ENCODE measurements around the gene PREX1.
A peak's percentile ranks its signal among the peaks of the same experiment; 100 is the strongest.
"Not testable (repeated sequence)": the region's sequence is repeated elsewhere in the genome, so short reads cannot be mapped to it uniquely, and the experiment has no call there.

The PREX1 gene, protein sequence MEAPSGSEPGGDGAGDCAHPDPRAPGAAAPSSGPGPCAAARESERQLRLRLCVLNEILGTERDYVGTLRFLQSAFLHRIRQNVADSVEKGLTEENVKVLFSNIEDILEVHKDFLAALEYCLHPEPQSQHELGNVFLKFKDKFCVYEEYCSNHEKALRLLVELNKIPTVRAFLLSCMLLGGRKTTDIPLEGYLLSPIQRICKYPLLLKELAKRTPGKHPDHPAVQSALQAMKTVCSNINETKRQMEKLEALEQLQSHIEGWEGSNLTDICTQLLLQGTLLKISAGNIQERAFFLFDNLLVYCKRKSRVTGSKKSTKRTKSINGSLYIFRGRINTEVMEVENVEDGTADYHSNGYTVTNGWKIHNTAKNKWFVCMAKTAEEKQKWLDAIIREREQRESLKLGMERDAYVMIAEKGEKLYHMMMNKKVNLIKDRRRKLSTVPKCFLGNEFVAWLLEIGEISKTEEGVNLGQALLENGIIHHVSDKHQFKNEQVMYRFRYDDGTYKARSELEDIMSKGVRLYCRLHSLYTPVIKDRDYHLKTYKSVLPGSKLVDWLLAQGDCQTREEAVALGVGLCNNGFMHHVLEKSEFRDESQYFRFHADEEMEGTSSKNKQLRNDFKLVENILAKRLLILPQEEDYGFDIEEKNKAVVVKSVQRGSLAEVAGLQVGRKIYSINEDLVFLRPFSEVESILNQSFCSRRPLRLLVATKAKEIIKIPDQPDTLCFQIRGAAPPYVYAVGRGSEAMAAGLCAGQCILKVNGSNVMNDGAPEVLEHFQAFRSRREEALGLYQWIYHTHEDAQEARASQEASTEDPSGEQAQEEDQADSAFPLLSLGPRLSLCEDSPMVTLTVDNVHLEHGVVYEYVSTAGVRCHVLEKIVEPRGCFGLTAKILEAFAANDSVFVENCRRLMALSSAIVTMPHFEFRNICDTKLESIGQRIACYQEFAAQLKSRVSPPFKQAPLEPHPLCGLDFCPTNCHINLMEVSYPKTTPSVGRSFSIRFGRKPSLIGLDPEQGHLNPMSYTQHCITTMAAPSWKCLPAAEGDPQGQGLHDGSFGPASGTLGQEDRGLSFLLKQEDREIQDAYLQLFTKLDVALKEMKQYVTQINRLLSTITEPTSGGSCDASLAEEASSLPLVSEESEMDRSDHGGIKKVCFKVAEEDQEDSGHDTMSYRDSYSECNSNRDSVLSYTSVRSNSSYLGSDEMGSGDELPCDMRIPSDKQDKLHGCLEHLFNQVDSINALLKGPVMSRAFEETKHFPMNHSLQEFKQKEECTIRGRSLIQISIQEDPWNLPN (N-terminal part only)

GRCh38 chr20:48827855-48828733 lies at the start of gene PREX1:
Gene PREX1, minus strand, starts transcription at chr20:48827999. Its CDS starts 139 bp downstream, at chr20:48827860.
- peak; percentile 71 for DNase-seq

DNA sequence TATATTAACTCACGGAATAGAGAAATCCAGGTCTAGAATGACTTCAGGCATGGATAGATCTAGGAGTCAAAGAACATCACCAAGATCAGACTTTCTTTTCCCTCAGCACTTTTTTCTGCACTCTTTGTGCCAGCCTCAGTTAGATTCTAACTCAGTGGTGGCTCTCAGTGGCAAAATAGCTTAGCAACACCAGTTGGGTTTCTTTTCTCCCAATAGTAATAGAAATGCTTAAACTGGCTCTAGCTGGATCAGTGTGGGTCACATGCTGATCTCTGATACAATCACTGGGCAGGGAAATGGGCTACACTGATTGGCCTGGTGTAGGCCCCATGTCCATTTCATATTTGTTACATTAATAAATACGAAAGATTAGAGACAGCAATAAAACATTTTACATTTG lies 49.5 kb upstream of the PREX1 start:
- DNase-seq = no peak

DNA sequence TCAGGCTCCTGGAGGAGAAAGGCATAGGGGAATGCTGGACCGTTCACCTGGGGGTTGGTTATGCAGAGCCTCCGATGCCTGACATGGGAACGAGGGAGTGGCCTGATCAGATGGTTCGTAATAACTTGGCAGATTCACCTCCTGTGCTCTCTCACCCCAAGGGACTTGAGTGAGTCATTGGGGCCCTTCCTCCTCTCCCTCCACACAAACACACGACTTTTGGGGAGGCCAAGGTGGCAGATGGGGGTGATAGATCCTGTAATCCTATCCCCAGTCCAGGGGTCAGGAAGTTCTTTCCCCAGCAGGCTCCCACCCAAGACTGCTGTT lies 48.1 kb upstream of the PREX1 start:
- DNase-seq = no peak

- DNase-seq = no peak
These were observed 47.6 kb upstream of the PREX1 start for GRCh38 chr20:48875233-48875913.

DNA sequence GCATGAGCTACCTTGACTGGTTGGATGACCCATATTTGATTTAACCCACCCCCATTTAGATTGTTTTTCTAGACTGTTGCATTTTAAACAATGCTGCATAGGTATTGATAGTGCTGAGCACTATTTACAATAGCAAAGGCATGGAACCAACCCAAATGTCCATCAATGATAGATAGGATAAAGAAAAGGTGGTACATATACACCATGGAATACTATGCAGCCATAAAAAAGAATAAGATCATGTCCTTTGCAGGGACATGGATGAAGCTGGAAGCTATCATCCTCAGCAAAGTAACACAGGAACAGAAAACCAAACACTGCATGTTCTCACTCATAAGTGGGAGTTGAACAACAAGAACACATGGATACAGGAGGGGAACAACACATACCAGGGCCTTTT lies 41.6 kb upstream of the PREX1 start:
- DNase-seq = not testable (repeated sequence)

DNA sequence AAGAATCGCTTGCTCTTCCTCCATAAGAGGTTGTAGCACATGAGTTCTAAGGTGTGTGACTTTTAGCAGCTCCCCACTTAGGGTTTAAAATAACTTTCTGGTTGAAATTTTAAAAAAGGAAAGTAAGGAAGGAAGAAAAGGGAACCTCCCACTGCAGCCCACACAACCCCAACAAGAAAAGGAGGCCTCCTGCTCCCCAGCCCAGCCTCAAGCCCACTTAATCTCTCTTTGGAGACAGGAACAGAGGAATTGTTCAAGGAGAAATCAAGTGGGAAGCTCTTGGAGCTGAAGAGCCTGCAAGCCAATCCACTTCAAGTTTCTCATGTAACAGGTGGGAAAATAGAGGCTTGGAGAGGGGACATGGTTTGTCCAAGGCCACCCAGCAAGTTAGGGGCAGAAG lies 39.1 kb upstream of the PREX1 start:
- no peak for DNase-seq

DNA sequence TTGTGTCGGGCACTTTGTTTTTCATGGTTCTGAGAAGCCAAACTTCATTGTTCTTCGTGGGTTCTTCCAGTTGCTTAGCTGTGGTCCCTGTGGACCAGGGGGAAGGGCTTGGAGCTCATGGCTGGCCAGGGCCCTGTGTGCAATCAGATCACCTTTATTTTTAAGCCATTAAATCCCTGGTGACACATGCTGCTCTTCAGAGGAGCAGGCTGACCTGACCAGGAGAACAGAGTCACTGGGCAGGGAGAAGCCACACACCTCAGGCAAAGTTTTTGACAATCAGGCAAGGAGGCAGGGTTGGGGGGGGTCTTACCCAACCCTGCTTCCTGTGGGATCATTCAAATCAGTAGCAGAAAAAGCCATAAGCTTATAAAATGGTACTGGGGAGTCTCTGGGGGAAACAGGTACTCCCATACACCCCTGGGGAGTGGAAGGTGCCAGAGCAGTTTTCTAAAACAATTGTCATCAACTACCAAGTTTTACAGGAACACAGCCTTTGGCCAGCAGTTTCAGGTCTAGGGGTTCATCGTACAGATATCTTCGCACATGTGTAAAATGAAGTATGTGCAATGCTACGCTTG lies 37.0 kb upstream of the PREX1 start:
- DNase-seq = no peak

DNA sequence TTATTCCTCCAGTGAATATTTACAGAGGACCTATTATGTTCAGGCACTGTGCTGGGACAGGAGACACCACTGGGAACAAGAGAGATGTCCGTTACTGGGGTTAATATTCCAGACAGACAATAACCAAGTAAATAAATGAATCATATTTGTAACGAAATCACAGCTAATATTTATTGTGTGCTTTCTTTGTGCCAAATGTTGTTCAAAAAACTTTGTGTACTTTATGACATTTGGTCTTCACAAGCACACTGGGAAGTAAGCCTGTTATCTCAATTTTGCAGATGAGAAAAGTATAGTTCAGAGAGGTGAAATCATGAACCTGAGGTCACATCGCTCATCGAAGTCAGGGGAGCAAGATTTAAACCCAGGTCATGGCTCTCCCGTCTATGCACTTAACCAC lies 36.5 kb upstream of the PREX1 start:
- no peak for DNase-seq

- DNase-seq = no peak
These were observed 34.5 kb upstream of the PREX1 start for GRCh38 chr20:48862279-48862678.

DNA sequence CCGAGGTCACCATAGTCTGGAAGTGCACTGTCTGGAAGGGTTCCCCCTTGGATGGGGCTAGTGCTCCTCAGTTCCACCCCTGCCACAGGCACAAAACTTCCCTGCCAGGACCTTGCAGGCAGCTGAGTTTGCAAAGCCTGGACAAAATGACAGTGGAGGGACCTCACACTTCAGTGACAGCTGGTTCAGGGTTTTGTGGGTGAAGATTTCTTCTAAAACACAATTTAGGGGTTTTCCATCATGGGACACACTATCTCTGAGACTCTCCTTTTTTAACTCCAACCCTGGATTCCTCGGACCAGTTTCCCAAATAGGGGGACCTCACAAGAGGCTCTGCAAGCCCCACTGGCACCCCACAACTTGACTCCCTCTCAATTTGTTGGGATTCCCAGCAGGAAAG lies 33.6 kb upstream of the PREX1 start:
- DNase-seq = no peak

DNA sequence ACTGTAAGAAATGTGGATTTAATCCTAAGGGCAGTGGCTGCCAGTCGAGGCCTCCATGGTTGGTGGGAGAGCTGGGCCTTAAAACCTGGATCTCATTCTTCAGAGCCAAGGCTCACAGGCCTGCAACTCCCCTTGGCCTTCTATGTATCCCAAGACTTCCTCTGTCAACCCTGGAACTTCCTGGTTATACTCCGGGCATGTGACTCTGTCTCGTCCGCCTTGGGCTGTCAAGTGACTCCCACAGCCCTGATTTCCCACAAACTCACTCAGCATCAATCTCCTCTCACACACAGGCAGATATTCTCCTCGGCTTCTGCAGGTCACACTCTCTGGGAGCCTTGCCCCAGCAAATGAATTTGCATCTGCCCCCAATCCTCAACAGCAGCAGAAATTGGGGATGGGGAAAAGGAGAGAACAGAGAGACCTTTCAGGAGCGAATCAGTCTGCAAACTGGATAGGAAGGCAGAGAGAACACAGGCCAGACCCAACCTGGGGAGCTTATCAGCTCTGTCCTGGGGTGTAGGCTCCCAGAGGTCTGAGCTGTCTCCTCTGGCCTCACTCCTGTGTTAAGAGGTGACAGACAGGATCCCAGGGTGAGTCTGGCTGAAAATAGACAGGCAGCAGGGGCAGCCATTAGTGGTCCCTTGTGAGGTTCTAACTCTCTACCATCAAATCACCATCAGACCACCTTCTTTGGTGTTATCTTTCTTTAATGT lies 30.4 kb upstream of the PREX1 start:
- DNase-seq = no peak

DNA sequence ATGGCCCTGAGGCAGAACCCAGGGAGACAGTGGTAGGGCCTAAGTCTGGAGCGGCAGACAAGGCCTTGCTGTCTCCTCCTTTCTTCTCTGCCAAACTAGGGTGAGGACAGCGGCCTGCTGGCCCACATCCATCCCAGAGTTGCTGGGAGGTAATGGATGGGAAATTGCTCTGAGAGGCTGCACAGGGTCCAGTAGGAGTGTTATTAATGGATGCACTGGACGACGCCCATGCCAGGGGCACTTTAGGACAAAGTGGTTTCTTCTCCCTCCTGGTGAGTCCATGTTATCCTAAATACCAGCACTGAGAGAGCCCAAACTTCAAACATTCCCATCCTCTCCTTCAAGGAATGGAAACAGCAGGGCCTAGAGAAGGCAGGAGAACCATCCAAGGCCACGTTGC lies 28.3 kb upstream of the PREX1 start:
- no peak for DNase-seq

DNA sequence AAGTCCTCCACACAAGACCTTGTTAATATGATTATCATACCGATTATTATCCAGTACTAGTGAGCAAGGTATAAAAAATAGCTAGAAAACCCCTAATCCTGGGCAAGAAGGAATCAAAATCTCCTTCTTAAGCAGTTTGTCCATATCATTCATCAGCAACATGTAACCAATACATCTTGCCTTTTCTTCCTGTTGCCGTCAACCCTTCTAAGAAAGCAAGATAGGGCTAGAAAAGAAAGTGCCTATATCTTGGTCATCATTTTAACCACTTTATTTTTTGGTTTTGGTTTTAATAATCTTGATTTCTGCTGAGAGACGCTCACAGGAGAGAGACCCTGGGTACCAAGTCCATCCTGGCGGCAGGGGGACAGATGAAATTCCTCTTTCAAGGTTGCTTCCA lies 27.2 kb upstream of the PREX1 start:
- DNase-seq = no peak

GRCh38 chr20:48852609-48853008 lies 24.8 kb upstream of the PREX1 start:
- DNase-seq = no peak

DNA sequence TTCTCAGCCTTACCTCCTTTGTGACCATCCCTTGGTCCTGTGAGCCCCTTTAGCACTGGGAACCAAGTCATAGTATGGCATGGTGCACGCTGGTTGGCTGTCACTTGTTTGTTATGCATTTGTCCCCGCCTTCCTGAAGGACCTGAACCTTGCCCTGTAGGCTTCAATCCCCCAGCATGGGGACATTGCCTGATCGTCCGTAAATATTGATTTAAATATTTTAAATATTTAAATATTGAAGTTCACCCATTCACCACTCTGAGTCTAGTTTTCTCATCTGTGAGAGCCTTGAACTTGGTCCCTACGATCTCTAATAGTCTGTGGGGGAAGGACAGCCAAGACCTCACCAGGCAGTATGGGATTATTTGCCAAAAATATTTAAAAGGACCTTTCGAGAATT lies 23.8 kb upstream of the PREX1 start:
- DNase-seq = no peak

- DNase-seq = no peak
These were observed 23.1 kb upstream of the PREX1 start for GRCh38 chr20:48850977-48851299.

DNA sequence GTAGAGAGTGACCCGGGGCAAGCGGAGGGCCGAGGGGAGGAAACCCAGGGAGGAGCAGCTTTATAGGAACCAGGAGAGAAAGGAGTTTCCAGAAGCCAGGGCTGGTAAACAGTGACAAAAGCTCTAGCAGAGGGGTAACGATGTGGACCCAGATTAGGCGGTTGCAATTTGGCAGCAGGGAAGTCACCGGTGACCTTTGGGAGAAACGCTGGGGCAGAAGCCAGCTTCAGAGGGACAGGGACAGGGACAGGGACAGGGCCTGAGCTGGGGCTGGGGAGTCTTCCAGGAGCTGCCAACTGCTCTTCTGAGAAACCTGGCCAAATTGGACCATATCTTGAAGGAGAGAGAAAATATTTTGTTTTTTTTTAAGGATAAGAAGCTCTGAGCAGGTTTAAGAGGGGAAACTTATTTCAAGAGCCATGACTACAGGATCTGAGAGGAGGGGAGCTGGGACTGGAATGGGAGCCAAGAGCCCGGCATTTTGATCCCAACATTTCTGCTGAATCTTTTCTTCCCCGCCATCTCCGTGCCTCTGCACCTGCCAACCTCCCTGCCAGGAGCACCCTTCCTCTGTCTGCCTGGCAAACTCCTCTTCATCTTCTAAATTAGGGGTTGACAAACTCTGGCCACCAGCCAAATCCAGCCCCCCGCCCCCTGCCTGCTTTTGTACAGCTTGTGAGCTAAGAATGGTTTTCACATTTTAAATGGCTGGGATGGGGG lies 22.6 kb upstream of the PREX1 start:
- no peak for DNase-seq

DNA sequence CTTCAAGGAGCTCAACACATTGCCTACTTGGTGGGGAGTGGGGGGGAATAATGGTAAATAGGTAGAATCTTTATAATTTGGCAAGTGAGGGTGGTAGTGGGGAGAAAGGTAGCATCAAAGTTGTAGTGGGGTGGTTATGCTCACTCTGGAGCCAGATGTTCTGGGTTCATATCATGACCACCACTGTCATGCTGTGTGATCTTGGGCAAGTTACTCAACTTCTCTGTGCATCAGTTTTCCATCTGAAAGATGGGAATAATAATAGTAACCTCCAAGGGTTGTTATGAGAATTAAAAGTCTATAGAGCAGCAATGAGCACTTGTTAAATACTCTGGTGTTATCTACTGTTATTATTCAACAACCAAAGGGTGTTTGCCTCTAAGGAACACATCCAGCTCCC lies 22.0 kb upstream of the PREX1 start:
- no peak for DNase-seq

DNA sequence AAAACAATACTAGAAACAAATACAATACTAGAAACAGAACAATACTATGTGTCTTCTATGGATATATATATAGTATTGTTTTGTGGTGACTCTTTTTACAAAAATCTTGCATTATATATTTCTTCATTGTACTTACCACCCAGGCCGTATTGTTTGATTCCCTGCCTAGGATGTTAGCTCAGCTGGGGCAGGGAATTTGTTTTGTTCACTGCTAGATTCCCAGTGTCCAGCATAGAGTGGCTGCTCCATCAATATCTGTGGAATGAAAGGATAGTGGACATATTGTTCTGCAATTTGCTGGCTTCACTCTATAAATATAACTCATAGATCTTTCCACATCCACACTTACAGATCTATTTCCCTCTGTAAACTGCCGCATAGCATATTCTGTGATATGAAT lies 21.5 kb upstream of the PREX1 start:
- DNase-seq = no peak
